Measurements from ENCODE around the gene LPCAT4. TPM values are rescaled to one million over a fixed set of nuclear protein-coding genes. Genes with fewer than 3 reads are reported as not detected.

Gene LPCAT4
- total RNA-seq, 4 donors from 2014 or later: 11.8 to 40.2 (median 32.6) TPM

DNA sequence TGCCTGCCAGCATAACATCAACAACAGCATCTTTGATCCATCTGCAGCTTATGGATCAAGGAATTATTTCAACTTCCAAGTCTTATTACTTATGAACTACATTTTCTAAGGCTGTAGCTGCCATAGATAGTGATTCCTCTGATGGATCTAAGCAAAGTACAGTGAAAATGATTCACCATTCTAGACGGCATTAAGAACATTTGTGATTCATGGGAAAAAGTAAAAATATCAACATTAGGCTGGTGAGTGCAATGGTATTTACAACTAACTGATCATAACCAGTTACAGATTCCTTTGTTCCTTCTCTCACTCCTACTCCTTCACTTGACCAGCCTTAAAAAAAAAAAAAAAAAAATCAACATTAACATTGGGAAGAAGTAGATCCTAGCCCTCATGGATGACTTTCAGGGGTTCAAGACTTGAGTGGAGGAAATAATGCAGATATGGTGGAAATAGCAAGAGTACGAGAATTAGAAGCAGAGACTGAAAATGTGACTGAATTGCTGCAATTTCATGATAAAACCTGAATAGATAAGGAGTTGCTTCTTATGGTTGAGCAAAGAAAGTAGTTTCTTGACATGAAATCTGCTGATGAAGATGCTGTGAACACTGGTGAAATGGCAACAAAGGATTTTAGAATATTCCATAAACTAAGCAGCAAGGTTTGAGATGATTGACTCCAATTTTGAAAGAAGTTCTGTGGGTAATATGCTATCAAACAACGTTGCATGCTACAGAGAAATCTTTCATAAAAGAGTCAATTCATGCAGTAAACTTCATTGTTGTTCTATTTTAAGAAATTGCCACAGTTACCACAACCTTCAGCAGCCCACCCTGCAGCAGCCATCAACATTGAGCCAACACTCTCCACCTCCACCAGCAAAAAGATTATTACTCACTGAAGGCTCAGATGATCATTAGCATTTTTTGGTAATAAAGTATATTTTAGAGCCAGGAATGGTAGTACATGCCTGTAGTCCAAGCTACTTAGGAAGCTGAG lies 52.2 kb downstream of the LPCAT4 start:
- no peak for TF ChIP-seq POLR2A (IDR thresholded peaks at IDR 0.05)
- TF ChIP-seq, protein P1, sequence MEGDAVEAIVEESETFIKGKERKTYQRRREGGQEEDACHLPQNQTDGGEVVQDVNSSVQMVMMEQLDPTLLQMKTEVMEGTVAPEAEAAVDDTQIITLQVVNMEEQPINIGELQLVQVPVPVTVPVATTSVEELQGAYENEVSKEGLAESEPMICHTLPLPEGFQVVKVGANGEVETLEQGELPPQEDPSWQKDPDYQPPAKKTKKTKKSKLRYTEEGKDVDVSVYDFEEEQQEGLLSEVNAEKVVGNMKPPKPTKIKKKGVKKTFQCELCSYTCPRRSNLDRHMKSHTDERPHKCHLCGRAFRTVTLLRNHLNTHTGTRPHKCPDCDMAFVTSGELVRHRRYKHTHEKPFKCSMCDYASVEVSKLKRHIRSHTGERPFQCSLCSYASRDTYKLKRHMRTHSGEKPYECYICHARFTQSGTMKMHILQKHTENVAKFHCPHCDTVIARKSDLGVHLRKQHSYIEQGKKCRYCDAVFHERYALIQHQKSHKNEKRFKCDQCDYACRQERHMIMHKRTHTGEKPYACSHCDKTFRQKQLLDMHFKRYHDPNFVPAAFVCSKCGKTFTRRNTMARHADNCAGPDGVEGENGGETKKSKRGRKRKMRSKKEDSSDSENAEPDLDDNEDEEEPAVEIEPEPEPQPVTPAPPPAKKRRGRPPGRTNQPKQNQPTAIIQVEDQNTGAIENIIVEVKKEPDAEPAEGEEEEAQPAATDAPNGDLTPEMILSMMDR (IDR thresholded peaks at IDR 0.05): no peak
- Histone ChIP-seq H3K9me3 (no peaks in the 10 kb centered on the region), H3K4me3 (no peak overlapping the region), H3K36me3 (peaks cover 0 to 33% (median 0%) of the 10 kb centered on the region in 3 donors), H3K27me3 (no peaks in the 10 kb centered on the region), H3K4me1 (peaks cover 3 to 54% (median 4%) of the 10 kb centered on the region in 3 donors), H3K27ac (no peak overlapping the region)
- WGBS, 2 donors: 61 to 87% methylated on average over 3 of the region's 3 CpGs
- intact Hi-C loops (cut with DNase I): no loop called here
- no peak for DNase-seq

DNA sequence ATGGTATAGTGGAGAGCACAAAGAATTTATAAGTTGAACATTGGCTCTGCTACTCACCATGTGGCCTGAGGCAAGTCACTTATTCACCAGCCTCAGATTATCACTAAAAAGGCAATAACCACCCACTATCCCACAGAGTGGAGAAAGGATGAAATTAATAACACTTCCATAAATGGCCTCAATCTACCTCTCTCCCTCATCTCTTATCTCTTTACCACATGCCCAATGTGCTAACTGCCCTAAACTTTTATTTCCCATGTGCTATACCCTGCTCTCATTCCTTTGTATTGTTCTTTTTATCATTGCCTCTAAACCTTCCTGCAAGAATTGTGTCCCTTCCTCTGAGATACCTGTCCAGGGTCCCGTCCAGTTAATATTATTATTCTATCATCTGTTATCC lies 55.4 kb downstream of the LPCAT4 start:
- no peak for DNase-seq
- H3K4me1 ChIP-seq: peaks cover 0 to 23% (median 0%) of the 10 kb centered on the region in 3 donors
- TF ChIP-seq, protein P1 (IDR thresholded peaks at IDR 0.05): no peak
- no peak for TF ChIP-seq POLR2A (IDR thresholded peaks at IDR 0.05)
- intact Hi-C loops (cut with DNase I): no loop called here
- WGBS, 2 donors: 85 to 91% methylated on average over 1 of the region's 1 CpG
- H3K4me3 ChIP-seq: no peak overlapping the region
- H3K36me3 ChIP-seq: peaks cover 0 to 45% (median 0%) of the 10 kb centered on the region in 3 donors
- H3K27ac ChIP-seq: no peak overlapping the region
- H3K9me3 ChIP-seq: no peaks in the 10 kb centered on the region
- no peaks in the 10 kb centered on the region for H3K27me3 ChIP-seq

Small RNAs within 50 kb of the gene (small RNA-seq; reads per million reads assigned to genes)
- 0 reads per million in 4 donors for gene MIR1233-1
- gene RF00019: 0 reads per million in 4 donors

Other genes with a start within 250 kb of the LPCAT4 start
- 10 to 100 TPM; 35.8 to 96.2 (median 74.3) TPM for gene KATNBL1, start 157.1 kb downstream of the LPCAT4 start, total RNA-seq
- gene EMC4, start 142.2 kb downstream of the LPCAT4 start, total RNA-seq: 100 to 1,000 TPM; 114 to 154 (median 139) TPM
- 10 to 100 TPM; 33.0 to 70.3 (median 49.5) TPM for gene SLC12A6, start 29.4 kb downstream of the LPCAT4 start, total RNA-seq
- 100 to 1,000 TPM; 132 to 213 (median 176) TPM for gene NOP10, start 24.1 kb downstream of the LPCAT4 start, total RNA-seq
- not detected for gene NUTM1, start 23.9 kb downstream of the LPCAT4 start, total RNA-seq
- 10 to 100 TPM in 3 of 4 donors, 1 to 10 TPM in 1; 5.8 to 55.9 (median 18.6) TPM for gene GOLGA8A, start 70.6 kb upstream of the LPCAT4 start, total RNA-seq
- 100 to 1,000 TPM in 1 of 4 donors, 10 to 100 TPM in 2, 1 to 10 TPM in 1; 3.4 to 105 (median 33.7) TPM for gene GOLGA8B, start 216.5 kb upstream of the LPCAT4 start, total RNA-seq